Esophagus muscularis mucosa (tissue), 4 donors: ENCODE data around the gene SDK2.

ENCODE experiments used
- EP300 ChIP-seq: sonication (generic); formaldehyde crosslinking; IDR thresholded peaks from one replicate; pipeline ENCODE4 v1.6.1; 2017; ENCODE audit warnings: antibody characterized with exemption
- POLR2A ChIP-seq: fragments of 450-650 bp; IDR thresholded peaks from one replicate; pipeline ENCODE4 v1.6.1; 2017; ENCODE audit warnings: antibody characterized with exemption, moderate library complexity, mild to moderate bottlenecking, low read depth
- TF ChIP-seq, protein P1 (sequence below), 3 experiments: fragments of 200-600 bp in 2 of 3; fragments of 450-650 bp in 1 of 3; sonication (generic) in 2 of 3; IDR thresholded peaks; one replicate each; pipeline ENCODE4 v1.5.1; 2017 to 2019; ENCODE audit warnings: antibody characterized with exemption in 3 of 3, mild to moderate bottlenecking in 2 of 3, moderate library complexity in 1 of 3

GRCh38 chr17:73678999-73679398 lies 34.8 kb upstream of the SDK2 start:
- no peak for TF ChIP-seq EP300
- no peak for TF ChIP-seq POLR2A
- TF ChIP-seq, protein P1, sequence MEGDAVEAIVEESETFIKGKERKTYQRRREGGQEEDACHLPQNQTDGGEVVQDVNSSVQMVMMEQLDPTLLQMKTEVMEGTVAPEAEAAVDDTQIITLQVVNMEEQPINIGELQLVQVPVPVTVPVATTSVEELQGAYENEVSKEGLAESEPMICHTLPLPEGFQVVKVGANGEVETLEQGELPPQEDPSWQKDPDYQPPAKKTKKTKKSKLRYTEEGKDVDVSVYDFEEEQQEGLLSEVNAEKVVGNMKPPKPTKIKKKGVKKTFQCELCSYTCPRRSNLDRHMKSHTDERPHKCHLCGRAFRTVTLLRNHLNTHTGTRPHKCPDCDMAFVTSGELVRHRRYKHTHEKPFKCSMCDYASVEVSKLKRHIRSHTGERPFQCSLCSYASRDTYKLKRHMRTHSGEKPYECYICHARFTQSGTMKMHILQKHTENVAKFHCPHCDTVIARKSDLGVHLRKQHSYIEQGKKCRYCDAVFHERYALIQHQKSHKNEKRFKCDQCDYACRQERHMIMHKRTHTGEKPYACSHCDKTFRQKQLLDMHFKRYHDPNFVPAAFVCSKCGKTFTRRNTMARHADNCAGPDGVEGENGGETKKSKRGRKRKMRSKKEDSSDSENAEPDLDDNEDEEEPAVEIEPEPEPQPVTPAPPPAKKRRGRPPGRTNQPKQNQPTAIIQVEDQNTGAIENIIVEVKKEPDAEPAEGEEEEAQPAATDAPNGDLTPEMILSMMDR (IDR thresholded peaks at IDR 0.05): no peak
